GM21367 (cell line): Measurements from ENCODE around the gene CERT1.
A peak's percentile ranks its signal among the peaks of the same experiment; 100 is the strongest.
"Not testable (repeated sequence)": the region's sequence is repeated elsewhere in the genome, so short reads cannot be mapped to it uniquely, and the experiment has no call there.

Experiments used
- ATAC-seq: cut with Tn5 transposase; IDR thresholded peaks from one replicate; pipeline ENCODE4 v1.9.1; 2021; ENCODE audit not compliant: unreplicated experiment

CERT1 gene, protein sequence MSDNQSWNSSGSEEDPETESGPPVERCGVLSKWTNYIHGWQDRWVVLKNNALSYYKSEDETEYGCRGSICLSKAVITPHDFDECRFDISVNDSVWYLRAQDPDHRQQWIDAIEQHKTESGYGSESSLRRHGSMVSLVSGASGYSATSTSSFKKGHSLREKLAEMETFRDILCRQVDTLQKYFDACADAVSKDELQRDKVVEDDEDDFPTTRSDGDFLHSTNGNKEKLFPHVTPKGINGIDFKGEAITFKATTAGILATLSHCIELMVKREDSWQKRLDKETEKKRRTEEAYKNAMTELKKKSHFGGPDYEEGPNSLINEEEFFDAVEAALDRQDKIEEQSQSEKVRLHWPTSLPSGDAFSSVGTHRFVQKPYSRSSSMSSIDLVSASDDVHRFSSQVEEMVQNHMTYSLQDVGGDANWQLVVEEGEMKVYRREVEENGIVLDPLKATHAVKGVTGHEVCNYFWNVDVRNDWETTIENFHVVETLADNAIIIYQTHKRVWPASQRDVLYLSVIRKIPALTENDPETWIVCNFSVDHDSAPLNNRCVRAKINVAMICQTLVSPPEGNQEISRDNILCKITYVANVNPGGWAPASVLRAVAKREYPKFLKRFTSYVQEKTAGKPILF

DNA sequence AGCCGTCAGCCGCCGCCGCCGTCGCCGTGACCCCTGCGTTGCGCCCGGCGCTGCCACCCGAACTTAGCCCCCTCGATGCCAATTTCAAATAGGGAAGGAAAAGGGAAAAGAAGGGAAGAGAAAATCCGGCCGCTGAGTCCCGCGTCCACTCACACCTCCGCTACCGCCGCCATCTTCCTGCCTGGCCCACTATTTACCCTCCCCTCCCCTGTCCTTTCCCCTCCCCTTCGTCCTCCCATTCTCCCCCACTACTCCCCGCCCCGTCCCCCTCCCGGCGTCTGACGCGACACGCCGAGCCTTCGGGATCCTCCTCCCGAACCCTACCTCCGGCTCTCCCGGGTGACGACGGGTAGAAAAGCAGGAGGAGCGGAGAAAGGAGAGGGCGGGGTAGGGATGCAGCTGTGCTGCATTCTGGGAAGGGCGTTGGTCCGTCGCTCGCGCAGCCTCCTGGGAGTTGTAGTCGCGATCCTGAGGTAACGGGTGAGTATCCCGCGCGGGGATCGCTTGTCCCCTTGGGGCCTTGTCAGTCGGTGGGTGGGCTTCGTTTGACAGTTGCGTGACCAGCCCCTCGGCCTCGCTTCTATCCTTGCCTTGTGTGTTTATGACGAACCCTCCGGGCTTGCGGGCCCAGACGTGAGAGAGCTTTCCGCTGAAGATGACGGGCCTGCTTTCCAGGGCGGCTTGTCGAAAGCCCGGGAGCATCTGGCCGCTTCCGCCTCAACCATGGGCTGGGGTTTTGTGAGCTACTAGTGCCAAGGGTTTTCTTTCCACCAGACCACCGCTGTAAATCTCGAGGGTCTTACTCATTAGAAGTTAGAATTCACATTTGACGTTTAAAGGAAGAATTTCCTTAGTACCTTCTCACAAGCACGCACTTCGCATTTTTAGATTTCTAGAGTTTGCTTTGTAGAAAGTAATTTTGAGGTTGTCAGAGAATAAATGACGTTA is at the start of gene CERT1, which contains the start of gene POLK:
CERT1 (minus strand) TSS at position 195 of the 948 bp plus-strand sequence. CDS start 422 bp downstream, outside the sequence.
POLK (plus strand) TSS at position 457 of the 948 bp plus-strand sequence.
- ATAC-seq: peak; percentile 79

DNA sequence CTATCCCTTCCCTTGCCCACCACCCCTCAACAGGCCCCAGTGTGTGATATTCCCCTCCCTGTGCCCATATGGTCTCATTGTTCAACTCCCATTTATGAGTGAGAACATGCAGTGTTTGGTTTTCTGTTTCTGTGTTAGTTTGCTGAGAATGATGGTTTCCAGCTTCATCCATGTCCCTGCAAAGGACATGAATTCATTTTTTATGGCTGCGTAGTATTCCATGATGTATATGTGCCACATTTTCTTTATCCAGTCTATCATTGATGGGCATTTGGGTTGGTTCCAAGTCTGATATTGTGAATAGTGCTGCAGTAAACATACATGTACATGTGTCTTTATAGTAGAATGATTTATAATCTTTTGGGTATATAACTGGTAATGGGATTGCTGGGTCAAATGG is 49.2 kb upstream of the CERT1 start:
- ATAC-seq: not testable (repeated sequence)

DNA sequence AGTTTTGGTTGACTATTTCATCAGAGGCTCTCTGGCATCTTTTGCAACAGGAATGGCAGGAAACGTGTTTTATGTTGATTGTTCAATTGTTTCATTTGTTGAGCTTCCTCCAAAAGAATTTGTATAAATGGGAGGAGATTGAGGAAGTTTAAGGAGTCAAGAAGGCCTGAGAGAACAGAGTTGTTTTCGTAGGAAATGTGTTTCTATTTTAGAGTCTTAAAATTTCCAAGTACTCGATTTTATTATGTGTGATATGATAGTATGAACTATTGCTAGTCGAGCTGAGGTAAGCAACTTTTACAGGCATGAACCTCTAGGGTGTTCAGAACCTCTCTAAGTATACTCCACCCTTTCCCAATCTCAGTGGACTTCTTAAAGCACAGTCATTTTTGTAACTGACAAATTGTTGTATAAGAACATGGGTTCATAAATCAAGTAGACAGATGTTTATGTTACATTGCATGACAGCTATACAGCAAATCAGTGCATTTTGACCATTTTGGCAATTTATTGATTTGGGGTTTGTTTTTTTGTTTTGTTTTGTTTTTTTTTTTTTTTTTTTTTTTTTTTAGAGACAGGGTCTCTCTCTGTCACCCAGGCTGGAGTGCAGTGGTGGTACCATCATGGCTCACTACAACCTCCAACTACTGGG is 47.7 kb upstream of the CERT1 start:
- ATAC-seq: no peak

DNA sequence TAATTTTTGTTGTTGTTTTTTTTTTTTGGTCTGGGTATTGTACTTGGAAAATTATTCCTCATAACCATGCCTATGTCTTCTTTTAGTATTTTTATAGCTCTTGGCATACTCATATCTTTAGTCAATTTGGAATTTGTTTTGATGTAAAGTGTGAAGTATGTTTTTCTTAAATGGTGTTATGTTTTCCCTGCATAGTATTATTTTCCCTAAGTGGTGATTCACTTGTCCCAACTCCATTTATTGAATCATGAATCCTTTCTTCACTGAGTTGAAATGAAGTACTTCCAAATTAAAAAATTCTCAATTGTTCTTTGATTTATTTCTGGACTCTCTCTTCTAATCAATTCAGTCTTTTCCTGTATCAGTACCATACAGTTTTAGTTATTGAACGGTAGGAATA is 46.8 kb upstream of the CERT1 start:
- ATAC-seq: no peak

DNA sequence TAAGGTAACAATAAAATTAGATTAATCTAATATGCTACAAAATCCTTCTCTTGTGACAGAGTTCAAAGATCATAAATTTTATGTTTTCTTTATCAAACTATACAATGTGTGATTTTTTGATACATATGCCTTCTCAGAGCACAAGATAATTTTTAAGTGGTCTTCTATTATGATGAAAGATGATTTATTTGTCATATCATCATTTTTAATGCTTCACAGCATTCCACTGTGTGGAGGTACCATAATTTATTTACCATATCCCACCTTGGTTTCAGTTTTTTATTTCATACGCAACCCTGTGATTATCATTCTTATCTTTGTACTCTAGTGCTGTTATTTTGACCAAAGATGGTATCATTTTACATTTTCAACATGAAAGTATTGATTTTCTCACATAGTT is 41.9 kb upstream of the CERT1 start:
- ATAC-seq: no peak

DNA sequence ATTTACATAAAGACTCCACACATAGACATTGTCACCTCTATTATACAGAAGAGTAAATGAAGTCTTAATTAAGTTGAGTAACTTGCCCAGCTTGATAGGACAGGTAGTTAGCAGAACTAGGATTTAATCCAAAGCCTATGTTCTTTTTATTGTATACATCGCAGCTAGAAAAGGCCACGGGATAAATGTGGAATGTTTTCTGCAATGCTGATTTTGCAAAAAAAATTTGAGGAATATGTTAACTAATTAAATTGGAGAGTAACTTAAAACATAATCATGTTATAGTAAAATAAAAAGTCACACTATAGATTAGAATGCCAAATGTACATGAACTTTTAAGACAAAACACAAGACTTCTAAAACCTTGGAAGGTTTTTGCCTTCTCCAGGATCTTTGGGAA is 41.3 kb upstream of the CERT1 start:
- ATAC-seq: no peak

DNA sequence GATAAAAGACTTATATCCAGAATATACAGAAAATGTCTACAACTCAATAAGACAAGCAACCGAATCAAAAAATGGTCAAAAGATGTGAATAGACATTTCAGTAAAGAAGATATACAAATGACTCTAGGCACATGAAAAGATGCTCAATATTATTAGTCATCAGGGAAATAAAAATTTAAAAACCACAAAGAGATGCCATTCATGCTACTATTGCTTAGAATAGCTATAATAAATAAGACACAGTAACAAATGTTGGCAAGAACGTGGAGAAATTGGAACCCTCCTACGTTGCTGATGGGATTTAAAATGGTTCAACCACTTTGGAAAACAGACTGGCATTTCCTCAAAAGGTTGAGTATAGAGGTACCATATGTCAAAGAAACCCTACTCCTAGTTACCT is 40.0 kb upstream of the CERT1 start:
- ATAC-seq: no peak

DNA sequence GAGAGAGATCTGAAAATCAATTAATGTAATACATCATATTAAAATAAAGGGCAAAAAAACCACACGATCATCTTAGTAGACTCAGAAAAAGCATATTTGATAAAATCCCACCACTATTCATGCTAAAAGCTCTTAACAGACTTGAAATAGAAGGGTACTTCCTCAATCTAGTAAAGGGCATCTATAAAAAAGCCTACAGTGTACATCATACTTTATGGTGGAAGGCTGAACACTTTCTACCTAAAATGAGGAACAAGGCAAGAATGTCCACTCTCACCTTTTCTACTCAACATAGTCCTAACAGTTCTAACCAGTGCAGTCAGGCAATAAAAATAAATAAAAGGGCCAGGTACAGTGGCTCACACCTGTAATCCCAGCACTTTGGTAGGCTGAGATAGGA is 39.2 kb upstream of the CERT1 start:
- ATAC-seq: no peak

DNA sequence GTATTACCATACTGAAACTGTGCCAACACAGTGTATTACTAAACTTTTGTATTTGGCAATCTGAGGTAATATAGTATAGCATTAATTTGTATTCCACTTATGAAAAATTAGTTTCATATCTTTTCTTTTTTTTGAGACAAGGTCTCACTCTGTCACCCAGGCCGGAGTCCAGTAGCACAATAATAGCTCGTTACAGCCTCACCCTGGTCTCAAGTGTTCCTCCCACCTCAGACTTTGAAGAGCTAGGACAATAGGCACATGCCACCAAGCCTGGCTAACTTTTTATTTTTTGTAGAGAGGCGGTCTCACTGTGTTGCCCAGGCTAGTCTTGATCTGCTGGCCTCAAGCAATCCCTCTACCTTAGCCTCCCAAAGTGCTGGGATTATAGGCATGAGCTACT is 36.4 kb upstream of the CERT1 start:
- ATAC-seq: no peak

DNA sequence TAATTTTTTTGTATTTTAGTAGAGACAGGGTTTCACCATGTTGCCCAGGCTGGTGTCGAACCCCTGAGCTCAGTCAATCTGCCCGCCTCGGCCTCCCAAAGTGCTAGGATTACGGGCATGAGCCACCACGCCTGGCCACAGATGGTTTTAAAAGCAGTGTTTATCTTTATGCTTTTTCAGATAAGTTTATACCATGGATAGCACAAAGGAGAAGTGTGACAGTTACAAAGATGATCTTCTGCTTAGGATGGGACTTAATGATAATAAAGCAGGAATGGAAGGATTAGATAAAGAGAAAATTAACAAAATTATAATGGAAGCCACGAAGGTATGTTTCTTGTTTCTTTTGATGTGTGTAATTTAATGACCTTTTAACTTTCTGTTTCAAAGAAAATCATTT is 35.4 kb upstream of the CERT1 start:
- no peak for ATAC-seq

DNA sequence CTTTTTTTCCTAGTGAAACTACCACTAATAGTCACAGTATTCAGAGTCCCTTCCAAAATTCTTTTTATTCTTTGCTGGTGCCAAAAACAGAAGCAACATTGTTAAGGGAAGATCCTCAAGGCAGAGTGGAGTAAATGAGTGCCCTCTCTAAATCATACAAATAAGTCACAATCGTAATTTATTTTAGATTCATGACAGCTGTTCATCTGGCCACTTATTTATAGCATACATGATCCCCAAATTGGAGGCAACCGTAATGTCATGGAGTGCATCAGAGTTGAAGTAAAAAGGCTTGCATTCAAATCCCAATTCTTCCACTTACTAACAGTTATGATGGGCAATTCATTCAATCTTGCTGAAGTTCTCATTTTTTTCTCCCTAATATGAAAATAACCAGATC is 33.7 kb upstream of the CERT1 start:
- no peak for ATAC-seq

DNA sequence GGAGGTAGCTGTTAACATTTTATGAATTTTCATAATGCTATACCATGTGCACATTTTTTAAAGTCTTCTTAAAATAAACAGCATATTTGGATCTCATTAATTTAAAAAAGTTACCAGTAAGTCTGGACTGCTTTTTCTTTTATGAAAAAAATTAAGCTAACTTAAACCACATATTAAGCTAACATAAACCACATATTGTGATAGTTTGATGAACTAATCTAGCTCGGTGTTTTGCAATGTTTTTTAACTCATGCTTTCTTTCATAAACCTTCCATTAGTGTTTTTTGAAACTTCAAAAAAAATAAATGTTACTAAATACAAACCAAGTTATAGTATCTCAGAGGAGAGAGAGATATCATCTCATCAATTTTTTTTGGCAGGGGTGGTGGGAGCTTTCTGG is 26.8 kb upstream of the CERT1 start:
- ATAC-seq: no peak

DNA sequence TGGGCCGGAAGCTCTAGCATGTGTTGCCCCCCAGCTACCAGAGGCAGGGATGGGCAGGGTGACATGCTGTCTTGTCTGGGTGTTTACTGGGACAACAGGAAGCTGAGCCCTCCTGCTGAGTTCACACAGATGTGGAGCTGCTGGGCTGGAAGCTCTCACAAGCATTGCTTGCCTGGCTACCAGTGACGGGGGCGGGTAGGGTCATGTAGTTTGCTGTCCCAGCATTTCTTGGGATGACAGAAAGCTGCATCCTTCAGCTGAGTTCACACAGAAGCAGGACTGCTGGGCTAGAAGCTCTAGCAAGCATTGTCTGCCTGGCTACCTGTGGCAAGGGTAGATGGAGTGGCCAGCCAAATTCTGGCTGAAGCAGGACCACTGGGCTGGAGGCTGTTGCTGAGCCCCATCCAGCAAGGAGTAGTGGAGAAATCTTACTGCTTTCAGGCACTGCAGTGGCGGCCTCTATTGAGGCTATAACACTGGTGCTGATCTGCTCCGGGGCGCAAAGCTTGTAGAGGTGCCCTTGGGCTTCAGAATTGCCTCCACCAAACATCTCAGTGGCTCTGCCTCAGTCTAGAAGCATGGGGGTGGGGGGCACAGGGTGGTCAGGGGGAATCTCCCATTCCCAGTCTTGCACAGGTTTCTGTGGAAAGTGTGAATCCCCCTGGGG is 25.4 kb upstream of the CERT1 start:
- no peak for ATAC-seq

DNA sequence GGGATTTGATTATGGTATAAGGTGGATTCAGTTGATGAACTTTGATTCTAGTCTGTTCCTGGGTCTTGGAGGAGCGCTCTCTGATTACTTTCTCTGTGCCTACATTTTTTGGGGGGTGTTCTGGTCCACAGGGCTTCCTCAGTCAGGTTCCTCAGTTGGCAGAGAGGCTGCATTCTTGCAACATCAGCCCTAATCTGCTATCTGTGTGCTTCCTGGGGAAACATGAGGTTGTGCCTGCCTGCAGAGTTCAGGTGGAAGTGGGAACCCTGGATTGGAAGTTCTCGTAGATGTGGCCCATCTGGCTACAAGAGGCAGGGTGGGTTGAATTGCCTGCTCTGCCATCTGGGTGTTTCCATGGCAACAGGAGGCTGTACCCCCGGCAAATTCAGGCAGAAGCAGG is 24.7 kb upstream of the CERT1 start:
- no peak for ATAC-seq

DNA sequence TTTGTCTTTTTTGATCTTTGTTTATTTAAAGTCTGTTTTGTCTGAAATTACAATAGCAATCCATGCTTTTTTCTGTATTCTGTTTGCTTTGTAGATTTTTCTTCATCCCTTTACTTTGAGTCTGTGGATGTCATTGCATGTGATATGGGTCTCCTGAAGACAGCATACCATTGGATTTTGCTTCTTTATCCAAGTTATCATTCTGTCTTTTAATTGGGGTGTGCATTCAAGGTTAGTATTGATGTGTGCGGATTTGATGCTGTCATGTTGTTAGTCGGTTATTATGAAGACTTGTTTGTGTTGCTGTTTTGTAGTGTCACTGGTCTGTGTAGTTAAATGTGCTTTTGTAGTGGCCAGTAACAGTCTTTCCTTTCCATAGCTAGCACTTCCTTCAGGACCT is 23.3 kb upstream of the CERT1 start:
- ATAC-seq: no peak

DNA sequence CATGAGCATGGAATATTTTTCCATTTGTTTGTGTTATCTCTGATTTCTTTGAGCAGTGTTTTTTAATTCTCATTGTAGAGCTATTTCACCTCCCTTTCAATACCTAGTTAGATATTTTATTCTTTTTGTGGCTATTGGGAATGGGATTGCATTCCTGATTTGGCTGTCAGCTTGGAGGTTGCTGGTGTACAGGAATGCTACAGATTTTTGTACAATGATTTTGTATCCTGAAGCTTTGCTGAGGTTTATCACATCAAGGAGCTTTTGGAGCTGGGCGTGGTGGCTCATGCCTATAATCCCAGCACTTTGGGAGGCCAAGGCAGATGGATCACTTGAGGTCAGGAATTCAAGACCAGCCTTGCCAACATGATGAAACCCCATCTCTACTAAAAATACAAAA is 22.3 kb upstream of the CERT1 start:
- ATAC-seq: not testable (repeated sequence)

DNA sequence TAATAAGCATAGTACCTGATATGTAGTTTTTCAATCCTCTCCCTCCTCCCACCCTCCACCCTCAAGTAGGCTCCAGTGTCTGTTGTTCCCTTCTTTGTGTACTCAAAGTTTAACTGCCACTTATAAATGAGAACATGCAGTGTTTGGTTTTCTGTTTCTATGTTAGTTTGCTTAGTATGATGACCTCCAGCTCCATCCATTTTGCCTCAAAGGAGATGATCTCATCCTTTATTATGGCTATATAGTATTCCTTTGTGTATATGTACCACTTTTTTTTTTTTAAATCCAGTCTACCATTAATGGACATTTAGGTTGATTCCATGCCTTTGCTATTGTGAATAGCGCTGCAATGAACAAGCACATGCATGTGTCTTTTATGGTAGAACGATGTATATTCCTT is 20.8 kb upstream of the CERT1 start:
- ATAC-seq: no peak

DNA sequence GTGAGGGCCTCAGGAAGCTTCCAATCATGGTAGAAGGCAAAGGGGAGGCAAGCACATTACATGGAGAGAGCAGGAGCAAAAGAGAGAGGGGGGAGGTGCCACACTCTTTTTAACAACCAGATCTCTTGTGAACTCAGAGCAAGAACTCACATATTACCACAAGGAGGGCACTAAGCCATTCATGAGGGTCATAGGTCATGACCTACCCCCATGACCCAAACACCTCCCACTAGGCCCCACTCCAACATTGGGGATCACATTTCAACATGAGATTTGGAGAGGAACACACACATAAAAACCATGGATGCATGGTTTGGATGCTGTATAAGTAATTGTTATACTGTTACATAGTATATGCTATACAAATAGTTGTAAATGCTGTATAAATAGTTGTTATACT is 17.8 kb upstream of the CERT1 start:
- ATAC-seq: no peak

DNA sequence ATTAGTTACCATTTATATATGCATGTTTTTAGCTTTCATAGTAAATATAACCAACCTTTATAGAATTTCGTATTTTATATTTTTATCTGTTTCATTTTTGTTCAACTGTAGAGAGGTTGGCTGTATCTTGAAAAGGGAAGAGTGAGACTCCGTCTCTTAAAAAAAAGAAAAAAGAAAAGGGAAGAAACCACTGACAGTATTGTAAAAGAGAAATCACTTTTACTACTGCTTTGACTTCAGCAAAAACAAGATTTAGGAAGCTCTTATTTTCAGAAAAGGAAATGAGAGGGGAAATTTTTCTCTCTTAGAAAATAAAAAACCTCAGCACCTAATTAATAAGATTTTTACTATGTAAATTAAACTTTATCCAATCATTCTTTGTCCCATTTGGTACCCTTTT is 14.6 kb upstream of the CERT1 start:
- ATAC-seq: no peak

DNA sequence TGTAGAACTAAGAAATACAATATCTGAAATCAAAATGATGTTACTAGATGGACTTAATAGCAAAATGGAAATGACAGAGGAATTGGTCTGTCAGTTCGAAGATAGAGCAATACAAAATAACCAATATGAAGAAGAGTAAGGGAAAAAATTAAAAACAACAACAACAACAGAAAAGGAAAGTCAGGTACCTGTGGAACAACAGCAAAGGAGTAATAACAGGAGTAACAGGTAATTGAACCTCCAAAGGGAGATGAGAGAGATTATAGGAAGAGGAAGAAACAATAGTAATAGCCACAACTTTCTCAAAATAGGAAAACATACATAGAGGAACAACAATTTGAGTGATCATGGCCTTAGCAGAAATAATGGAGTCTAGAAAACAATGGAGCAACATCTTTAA is 13.9 kb upstream of the CERT1 start:
- no peak for ATAC-seq
